Gastrocnemius medialis (tissue), 4 donors: ENCODE measurements around the gene SCAI.

Experiments used
- CTCF ChIP-seq, 5 experiments: fragments of 450-650 bp in 3 of 5; fragments of 200-600 bp in 2 of 5; sonication (generic) in 2 of 5; IDR thresholded peaks in 4 of 5; conservative IDR thresholded peaks in 1 of 5; 1 replicate in 4 of 5; 2 replicates in 1 of 5; pipeline ENCODE4 v1.5.1; 2016 to 2019; ENCODE audit warnings: antibody characterized with exemption in 5 of 5, mild to moderate bottlenecking in 3 of 5, moderate library complexity in 3 of 5
- POLR2A ChIP-seq, 2 donors: fragments of 450-650 bp; IDR thresholded peaks; one replicate each; pipeline ENCODE4 v1.6.1; 2017; ENCODE audit warnings: antibody characterized with exemption in 2 of 2, mild to moderate bottlenecking in 2 of 2, moderate library complexity in 2 of 2

- TF ChIP-seq CTCF (IDR thresholded peaks at IDR 0.05 in 4 of 5, conservative IDR thresholded peaks at IDR 0.05 in 1 of 5), result no peak
- no peak for TF ChIP-seq POLR2A (IDR thresholded peaks at IDR 0.05)
These were observed 159.6 kb downstream of the SCAI start for GRCh38 chr9:124983698-124984097.
